ENCODE results near the gene E2F3.
A peak's percentile ranks its signal among the peaks of the same experiment; 100 is the strongest.

Gene E2F3

GRCh38 chr6:20538131-20538662, 136.5 kb downstream of the E2F3 start:
- DNase-seq: no peak

- DNase-seq: no peak
Observed at GRCh38 chr6:20538907-20539306, 137.2 kb downstream of the E2F3 start.

- DNase-seq: no peak
Observed at GRCh38 chr6:20539387-20539786, 137.7 kb downstream of the E2F3 start.

GRCh38 chr6:20540683-20541082, 139.0 kb downstream of the E2F3 start:
- DNase-seq: peak; percentile 72

- no peak for DNase-seq
Observed at GRCh38 chr6:20541382-20541781, 139.7 kb downstream of the E2F3 start.

- DNase-seq: peak; percentile 93
Observed at GRCh38 chr6:20542927-20543602, 141.4 kb downstream of the E2F3 start.

Data from NCI-H2029 (cell line).